SK-N-SH (cell line): ENCODE measurements around the gene CDX2. TPM values are rescaled to one million over a fixed set of nuclear protein-coding genes. Genes with fewer than 3 reads are reported as not detected.

Experiments
- CTCF ChIA-PET: fragments of 300-600, 350-600 bp; formaldehyde crosslinking; extraction: SDS; loops from one replicate; lab custom pipeline; 2021; lab: Yijun Ruan, JAX
- POLR2A ChIA-PET: fragments of 350-600 bp; sonication (Branson Sonifier 250); formaldehyde crosslinking; extraction: SDS; loops from one replicate; lab custom pipeline; 2020; ENCODE audit warnings: antibody characterized with exemption, inconsistent platforms; lab: Yijun Ruan, JAX
- DNase-seq: peaks from one replicate; pipeline ENCODE4 v3.0.0; 2012
- H2AFZ ChIP-seq: fragments of 200-600 bp; sonication (generic); 2 replicates; pipeline ENCODE4 v1.8.1; 2016; ENCODE audit warnings: antibody characterized with exemption, mild to moderate bottlenecking, low read depth
- H3F3A ChIP-seq: fragments of 200-600 bp; sonication (generic); replicated peaks from 2 replicates; pipeline ENCODE3; 2016; ENCODE audit warnings: antibody characterized with exemption, mild to moderate bottlenecking; ENCODE audit not compliant: insufficient read depth
- H3K27ac ChIP-seq, 2 experiments: fragments of 200-500 bp in 1 of 2; fragments of 200-600 bp in 1 of 2; sonication (Bioruptor generic) in 1 of 2; sonication (generic), shearing (Covaris generic) in 1 of 2; 2 replicates each; pipeline versions ENCODE4 v1.5.1 to v1.6.1; 2014 to 2016; ENCODE audit warnings: low read depth in 2 of 2, inconsistent platforms in 1 of 2, low read length in 1 of 2, mild to moderate bottlenecking in 1 of 2, mixed read lengths in 1 of 2
- H3K27me3 ChIP-seq: fragments of 200-600 bp; sonication (generic), shearing (Covaris generic); 2 replicates; pipeline ENCODE4 v1.6.1; 2016; ENCODE audit warnings: mixed run types; ENCODE audit not compliant: insufficient read depth
- H3K36me3 ChIP-seq, 2 experiments: fragments of 200-500 bp in 1 of 2; fragments of 200-600 bp in 1 of 2; sonication (Bioruptor generic) in 1 of 2; sonication (generic) in 1 of 2; replicated peaks in 1 of 2; 2 replicates each; pipeline versions ENCODE3 to v1.5.1; 2014 to 2016; ENCODE audit warnings: low read length in 1 of 2, mild to moderate bottlenecking in 1 of 2; ENCODE audit not compliant: insufficient read depth in 2 of 2, control insufficient read depth in 1 of 2
- H3K4me1 ChIP-seq, 2 experiments: fragments of 200-500 bp in 1 of 2; fragments of 200-600 bp in 1 of 2; sonication (Bioruptor generic) in 1 of 2; sonication (generic), shearing (Covaris generic) in 1 of 2; 2 replicates each; pipeline versions ENCODE4 v1.5.1 to v1.6.1; 2014 to 2016; ENCODE audit warnings: low read depth in 1 of 2, low read length in 1 of 2, mixed run types in 1 of 2; ENCODE audit not compliant: insufficient read depth in 2 of 2, control insufficient read depth in 1 of 2
- H3K4me2 ChIP-seq: fragments of 200-600 bp; sonication (generic), shearing (Covaris generic); 2 replicates; pipeline ENCODE4 v1.6.1; 2017; ENCODE audit warnings: mixed run types
- H3K4me3 ChIP-seq, 2 experiments: fragments of 200-500 bp in 1 of 2; fragments of 200-600 bp in 1 of 2; sonication (Bioruptor generic) in 1 of 2; sonication (generic), shearing (Covaris generic) in 1 of 2; 2 replicates each; pipeline versions ENCODE4 v1.5.1 to v1.8.1; 2014 to 2016; ENCODE audit warnings: low read depth in 2 of 2, inconsistent platforms in 1 of 2, low read length in 1 of 2, mild to moderate bottlenecking in 1 of 2, mixed read lengths in 1 of 2, moderate library complexity in 1 of 2
- H3K79me2 ChIP-seq: fragments of 200-600 bp; sonication (generic); 2 replicates; pipeline ENCODE4 v1.8.1; 2017; ENCODE audit warnings: mild to moderate bottlenecking; ENCODE audit not compliant: insufficient read depth
- H3K9ac ChIP-seq: fragments of 200-600 bp; sonication (generic); 2 replicates; pipeline ENCODE4 v1.6.1; 2017; ENCODE audit warnings: mixed run types
- H3K9me2 ChIP-seq: fragments of 200-600 bp; sonication (generic); 2 replicates; pipeline ENCODE4 v1.6.1; 2017; ENCODE audit warnings: mixed run types
- H3K9me3 ChIP-seq: fragments of 200-600 bp; sonication (generic); 2 replicates; pipeline ENCODE4 v1.6.1; 2017; ENCODE audit warnings: mixed run types, mild to moderate bottlenecking, moderate library complexity
- H4K20me1 ChIP-seq: fragments of 200-600 bp; sonication (generic); 2 replicates; pipeline ENCODE4 v1.6.1; 2017; ENCODE audit warnings: mild to moderate bottlenecking, mixed run types; ENCODE audit not compliant: insufficient read depth
- CHD2 ChIP-seq: fragments of 150-350 bp; IDR thresholded peaks from 2 replicates; pipeline ENCODE4 v1.6.1; 2018; ENCODE audit warnings: low read length; ENCODE audit not compliant: partially characterized antibody
- EZH2phosphoT487 ChIP-seq: fragments of 200-600 bp; sonication (generic); IDR thresholded peaks from 2 replicates; pipeline ENCODE4 v1.6.1; 2017; ENCODE audit warnings: low read depth, mixed run types, mild to moderate bottlenecking, antibody characterized with exemption, moderate library complexity, borderline replicate concordance
- FOXJ3 ChIP-seq: sonication (generic); formaldehyde crosslinking; IDR thresholded peaks from 2 replicates; pipeline ENCODE4 v1.5.1; 2020; ENCODE audit warnings: mild to moderate bottlenecking, missing genetic modification reagents
- MEF2A ChIP-seq: IDR thresholded peaks from 2 replicates; pipeline ENCODE4 v1.4.0; 2012; ENCODE audit warnings: low read depth, borderline replicate concordance
- MXI1 ChIP-seq: IDR thresholded peaks from 2 replicates; pipeline ENCODE4 v1.6.1; 2012; ENCODE audit warnings: mild to moderate bottlenecking, low read depth, low read length, improper control_type of control experiment
- NRF1 ChIP-seq: IDR thresholded peaks from 2 replicates; pipeline ENCODE4 v1.6.1; 2012; ENCODE audit warnings: low read depth, mild to moderate bottlenecking, low read length
- POLR2AphosphoS5 ChIP-seq: IDR thresholded peaks from 2 replicates; pipeline ENCODE4 v1.6.1; 2012; ENCODE audit warnings: low read depth, low read length
- RCOR1 ChIP-seq: fragments of 150-350 bp; IDR thresholded peaks from 2 replicates; pipeline ENCODE4 v1.6.1; 2017; ENCODE audit warnings: antibody characterized with exemption, low read length
- RXRA ChIP-seq: IDR thresholded peaks from 2 replicates; pipeline ENCODE4 v1.4.0; 2012; ENCODE audit warnings: low read depth, mild to moderate bottlenecking, borderline replicate concordance
- SMC3 ChIP-seq: IDR thresholded peaks from 2 replicates; pipeline ENCODE4 v1.6.1; 2012; ENCODE audit warnings: low read depth, low read length, improper control_type of control experiment
- TAF1 ChIP-seq: IDR thresholded peaks from 2 replicates; pipeline ENCODE4 v1.6.1; 2012; ENCODE audit warnings: low read depth, mild to moderate bottlenecking, low read length, moderate library complexity, borderline replicate concordance
- TCF12 ChIP-seq: IDR thresholded peaks from 2 replicates; pipeline ENCODE4 v1.4.0; 2012
- TEAD4 ChIP-seq: IDR thresholded peaks from 2 replicates; pipeline ENCODE4 v1.4.0; 2012; ENCODE audit warnings: mild to moderate bottlenecking, borderline replicate concordance; ENCODE audit not compliant: insufficient read depth
- WGBS: methylation state at CpG from one replicate; pipeline ENCODE4 v1.1.6; 2017; ENCODE audit warnings: low lambda C conversion rate; 5-methylcytosine and 5-hydroxymethylcytosine counted together
- polyA plus RNA-seq, 3 experiments: library from polyadenylated mRNA; depleted of rRNA; stranded (reverse); fragments of >200 nt; gene quantifications; 2 replicates each; pipeline ENCODE4 v1.2.3, GENCODE V29; 2012
- TF ChIP-seq, protein P1 (sequence below): fragments of 200-600 bp; sonication (generic); IDR thresholded peaks from 2 replicates; pipeline ENCODE4 v1.6.1; 2017; ENCODE audit warnings: antibody characterized with exemption, mild to moderate bottlenecking, moderate library complexity
- TF ChIP-seq, protein P2 (sequence below): IDR thresholded peaks from 2 replicates; pipeline ENCODE4 v1.4.0; 2012; ENCODE audit warnings: low read depth, borderline replicate concordance
- TF ChIP-seq, protein P3 (sequence below): IDR thresholded peaks from 2 replicates; pipeline ENCODE4 v1.4.0; 2012; ENCODE audit warnings: low read depth, borderline replicate concordance
- TF ChIP-seq, protein P4 (sequence below): IDR thresholded peaks from 2 replicates; pipeline ENCODE4 v1.6.1; 2012; ENCODE audit warnings: mild to moderate bottlenecking, low read depth, low read length, moderate library complexity
- TF ChIP-seq, protein P5 (sequence below): IDR thresholded peaks from 2 replicates; pipeline ENCODE4 v1.4.0; 2012; ENCODE audit warnings: low read depth

Gene CDX2
- polyA plus RNA-seq, 1 of the 3 experiments (the other 2 are of a cell fraction), result not detected

DNA sequence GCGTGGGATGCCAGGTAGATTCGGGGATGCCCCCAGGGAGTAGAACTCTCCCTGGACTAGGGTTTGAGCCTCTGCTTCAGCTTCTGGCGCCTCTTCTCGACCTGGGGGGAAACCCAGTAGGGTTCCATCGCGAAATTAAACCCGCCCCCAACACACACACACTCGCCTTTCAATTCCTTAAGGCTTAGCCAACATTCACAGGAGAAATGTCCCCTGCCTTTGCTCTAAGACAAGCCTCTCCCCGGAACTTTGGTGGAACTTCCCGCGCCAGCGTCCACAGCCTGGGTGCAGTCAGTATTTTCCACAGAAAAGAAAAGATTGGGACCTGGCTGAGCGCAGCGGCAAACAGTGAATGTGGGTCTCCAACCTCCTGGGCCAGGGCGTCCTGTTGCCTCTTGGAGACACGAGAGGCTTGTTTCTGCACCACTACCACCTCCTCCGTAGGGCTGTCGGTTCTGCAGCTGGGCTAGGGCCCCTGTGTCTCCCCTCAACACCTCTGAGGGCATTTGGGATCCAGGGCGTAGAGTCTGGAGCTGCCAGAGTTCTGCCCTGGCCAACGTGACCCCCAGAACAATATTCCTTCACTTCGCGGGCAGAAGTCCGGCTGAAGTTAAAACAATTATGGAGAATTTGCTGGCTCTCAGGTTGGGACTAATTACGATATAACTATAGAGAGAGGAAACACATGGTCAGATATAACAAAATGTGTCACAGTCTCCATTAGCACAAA, 46.1 kb downstream of the CDX2 start:
- Histone ChIP-seq H3K9ac (no peak overlapping the region), H3K9me2 (no peaks in the 10 kb centered on the region), H3K27ac (no peak overlapping the region), H3K4me1 (no peaks in the 10 kb centered on the region), H3K79me2 (no peaks in the 10 kb centered on the region), H4K20me1 (no peaks in the 10 kb centered on the region), H3K4me2 (no peak overlapping the region), H3K36me3 (no peaks in the 10 kb centered on the region), H2AFZ (no peak overlapping the region), H3K9me3 (no peaks in the 10 kb centered on the region), H3F3A (no peaks in the 10 kb centered on the region), H3K4me3 (no peak overlapping the region), H3K27me3 (peaks cover 98% of the 10 kb centered on the region)
- ChIA-PET CTCF (interaction anchor here (1.5 to 1.6 kb wide), 2 partner anchors 30 to 561 kb away, joined by 3 to 4 read pairs; no protein-coding TSS in a partner anchor), POLR2A (no interaction called here)
- no peak for DNase-seq
- TF ChIP-seq NRF1 (no peak), MXI1 (no peak), CHD2 (no peak), SMC3 (no peak), EZH2phosphoT487 (no peak), TCF12 (no peak), MEF2A (no peak), TEAD4 (no peak), FOXJ3 (CRISPR knock-in tag) (no peak), RCOR1 (no peak), RXRA (no peak), TAF1 (no peak), POLR2AphosphoS5 (no peak)
- TF ChIP-seq, protein P1, sequence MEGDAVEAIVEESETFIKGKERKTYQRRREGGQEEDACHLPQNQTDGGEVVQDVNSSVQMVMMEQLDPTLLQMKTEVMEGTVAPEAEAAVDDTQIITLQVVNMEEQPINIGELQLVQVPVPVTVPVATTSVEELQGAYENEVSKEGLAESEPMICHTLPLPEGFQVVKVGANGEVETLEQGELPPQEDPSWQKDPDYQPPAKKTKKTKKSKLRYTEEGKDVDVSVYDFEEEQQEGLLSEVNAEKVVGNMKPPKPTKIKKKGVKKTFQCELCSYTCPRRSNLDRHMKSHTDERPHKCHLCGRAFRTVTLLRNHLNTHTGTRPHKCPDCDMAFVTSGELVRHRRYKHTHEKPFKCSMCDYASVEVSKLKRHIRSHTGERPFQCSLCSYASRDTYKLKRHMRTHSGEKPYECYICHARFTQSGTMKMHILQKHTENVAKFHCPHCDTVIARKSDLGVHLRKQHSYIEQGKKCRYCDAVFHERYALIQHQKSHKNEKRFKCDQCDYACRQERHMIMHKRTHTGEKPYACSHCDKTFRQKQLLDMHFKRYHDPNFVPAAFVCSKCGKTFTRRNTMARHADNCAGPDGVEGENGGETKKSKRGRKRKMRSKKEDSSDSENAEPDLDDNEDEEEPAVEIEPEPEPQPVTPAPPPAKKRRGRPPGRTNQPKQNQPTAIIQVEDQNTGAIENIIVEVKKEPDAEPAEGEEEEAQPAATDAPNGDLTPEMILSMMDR, result no peak
- TF ChIP-seq, protein P2, sequence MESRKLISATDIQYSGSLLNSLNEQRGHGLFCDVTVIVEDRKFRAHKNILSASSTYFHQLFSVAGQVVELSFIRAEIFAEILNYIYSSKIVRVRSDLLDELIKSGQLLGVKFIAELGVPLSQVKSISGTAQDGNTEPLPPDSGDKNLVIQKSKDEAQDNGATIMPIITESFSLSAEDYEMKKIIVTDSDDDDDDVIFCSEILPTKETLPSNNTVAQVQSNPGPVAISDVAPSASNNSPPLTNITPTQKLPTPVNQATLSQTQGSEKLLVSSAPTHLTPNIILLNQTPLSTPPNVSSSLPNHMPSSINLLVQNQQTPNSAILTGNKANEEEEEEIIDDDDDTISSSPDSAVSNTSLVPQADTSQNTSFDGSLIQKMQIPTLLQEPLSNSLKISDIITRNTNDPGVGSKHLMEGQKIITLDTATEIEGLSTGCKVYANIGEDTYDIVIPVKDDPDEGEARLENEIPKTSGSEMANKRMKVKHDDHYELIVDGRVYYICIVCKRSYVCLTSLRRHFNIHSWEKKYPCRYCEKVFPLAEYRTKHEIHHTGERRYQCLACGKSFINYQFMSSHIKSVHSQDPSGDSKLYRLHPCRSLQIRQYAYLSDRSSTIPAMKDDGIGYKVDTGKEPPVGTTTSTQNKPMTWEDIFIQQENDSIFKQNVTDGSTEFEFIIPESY, result no peak
- TF ChIP-seq, protein P3, sequence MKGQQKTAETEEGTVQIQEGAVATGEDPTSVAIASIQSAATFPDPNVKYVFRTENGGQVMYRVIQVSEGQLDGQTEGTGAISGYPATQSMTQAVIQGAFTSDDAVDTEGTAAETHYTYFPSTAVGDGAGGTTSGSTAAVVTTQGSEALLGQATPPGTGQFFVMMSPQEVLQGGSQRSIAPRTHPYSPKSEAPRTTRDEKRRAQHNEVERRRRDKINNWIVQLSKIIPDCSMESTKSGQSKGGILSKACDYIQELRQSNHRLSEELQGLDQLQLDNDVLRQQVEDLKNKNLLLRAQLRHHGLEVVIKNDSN, result no peak
- TF ChIP-seq, protein P4, sequence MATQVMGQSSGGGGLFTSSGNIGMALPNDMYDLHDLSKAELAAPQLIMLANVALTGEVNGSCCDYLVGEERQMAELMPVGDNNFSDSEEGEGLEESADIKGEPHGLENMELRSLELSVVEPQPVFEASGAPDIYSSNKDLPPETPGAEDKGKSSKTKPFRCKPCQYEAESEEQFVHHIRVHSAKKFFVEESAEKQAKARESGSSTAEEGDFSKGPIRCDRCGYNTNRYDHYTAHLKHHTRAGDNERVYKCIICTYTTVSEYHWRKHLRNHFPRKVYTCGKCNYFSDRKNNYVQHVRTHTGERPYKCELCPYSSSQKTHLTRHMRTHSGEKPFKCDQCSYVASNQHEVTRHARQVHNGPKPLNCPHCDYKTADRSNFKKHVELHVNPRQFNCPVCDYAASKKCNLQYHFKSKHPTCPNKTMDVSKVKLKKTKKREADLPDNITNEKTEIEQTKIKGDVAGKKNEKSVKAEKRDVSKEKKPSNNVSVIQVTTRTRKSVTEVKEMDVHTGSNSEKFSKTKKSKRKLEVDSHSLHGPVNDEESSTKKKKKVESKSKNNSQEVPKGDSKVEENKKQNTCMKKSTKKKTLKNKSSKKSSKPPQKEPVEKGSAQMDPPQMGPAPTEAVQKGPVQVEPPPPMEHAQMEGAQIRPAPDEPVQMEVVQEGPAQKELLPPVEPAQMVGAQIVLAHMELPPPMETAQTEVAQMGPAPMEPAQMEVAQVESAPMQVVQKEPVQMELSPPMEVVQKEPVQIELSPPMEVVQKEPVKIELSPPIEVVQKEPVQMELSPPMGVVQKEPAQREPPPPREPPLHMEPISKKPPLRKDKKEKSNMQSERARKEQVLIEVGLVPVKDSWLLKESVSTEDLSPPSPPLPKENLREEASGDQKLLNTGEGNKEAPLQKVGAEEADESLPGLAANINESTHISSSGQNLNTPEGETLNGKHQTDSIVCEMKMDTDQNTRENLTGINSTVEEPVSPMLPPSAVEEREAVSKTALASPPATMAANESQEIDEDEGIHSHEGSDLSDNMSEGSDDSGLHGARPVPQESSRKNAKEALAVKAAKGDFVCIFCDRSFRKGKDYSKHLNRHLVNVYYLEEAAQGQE, result no peak
- TF ChIP-seq, protein P5, sequence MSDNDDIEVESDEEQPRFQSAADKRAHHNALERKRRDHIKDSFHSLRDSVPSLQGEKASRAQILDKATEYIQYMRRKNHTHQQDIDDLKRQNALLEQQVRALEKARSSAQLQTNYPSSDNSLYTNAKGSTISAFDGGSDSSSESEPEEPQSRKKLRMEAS, result no peak
- 8% methylated on average over 24 of the region's 24 CpGs for WGBS
